ENCODE data around the gene PHF20. TPM values are rescaled to one million over a fixed set of nuclear protein-coding genes. Genes with fewer than 3 reads are reported as not detected.

PHF20 gene
- polyA plus RNA-seq, 3 donors, result 54.7 to 78.2 (median 73.6) TPM

- Mint-ChIP-seq H3K9me3 (peaks cover 0 to 1% (median 0%) of the 10 kb centered on the region in 7 donors), H3K36me3 (peaks cover 64 to 79% of the 10 kb centered on the region in 2 donors), H3K27ac (peak overlapping the region in 1 of 7 donors; percentile 22), H3K4me1 (no peaks in the 10 kb centered on the region), H3K27me3 (ENCODE audit: low read depth in 3 of 3) (no peaks in the 10 kb centered on the region), H3K4me3 (no peak overlapping the region)
- Histone ChIP-seq H3K4me3 (replicated peaks in 1 of 3; ENCODE audit: low read depth in 2 of 3, low read length in 3 of 3) (no peak overlapping the region), H3K4me2 (replicated peaks; ENCODE audit: extremely low read depth, low read length, poor library complexity, severe bottlenecking) (no peak overlapping the region), H2AFZ (ENCODE audit: insufficient read depth, low read depth, low read length, poor library complexity, severe bottlenecking) (no peak overlapping the region), H3K27me3 (ENCODE audit: control insufficient read depth in 2 of 2, insufficient read depth in 2 of 2, low read length in 2 of 2) (no peaks in the 10 kb centered on the region), H3K9ac (ENCODE audit: insufficient read depth, low read length, poor library complexity, severe bottlenecking) (no peak overlapping the region), H3K4me1 (ENCODE audit: control insufficient read depth in 1 of 2, insufficient read depth in 2 of 2, low read length in 2 of 2) (no peaks in the 10 kb centered on the region), H3K36me3 (replicated peaks in 1 of 2; ENCODE audit: control insufficient read depth in 1 of 2, insufficient read depth in 2 of 2, low read length in 2 of 2) (peaks cover 33 to 78% of the 10 kb centered on the region in 2 donors), H3K79me2 (ENCODE audit: insufficient read depth, low read length) (no peaks in the 10 kb centered on the region), H3K9me3 (replicated peaks in 1 of 2; ENCODE audit: control insufficient read depth in 1 of 2, insufficient read depth in 1 of 2, low read length in 2 of 2) (no peaks in the 10 kb centered on the region), H3K27ac (ENCODE audit: low read depth in 1 of 2, low read length in 2 of 2) (no peak overlapping the region), H4K20me1 (ENCODE audit: insufficient read depth, low read length) (peaks cover 30% of the 10 kb centered on the region)
- DNase-seq, result no peak
- TF ChIP-seq CTCF (IDR thresholded peaks at IDR 0.05), result no peak
- 100% methylated on average over 1 of the region's 4 CpGs for WGBS (ENCODE audit: insufficient coverage)
- intact Hi-C loops (cut with micrococcal nuclease), result no loop called here
Observed at GRCh38 chr20:35901678-35902544, 130.1 kb downstream of the PHF20 start.

- Histone ChIP-seq H3K27ac (ENCODE audit: low read depth in 1 of 2, low read length in 2 of 2) (no peak overlapping the region), H3K4me2 (replicated peaks; ENCODE audit: extremely low read depth, low read length, poor library complexity, severe bottlenecking) (no peak overlapping the region), H3K79me2 (ENCODE audit: insufficient read depth, low read length) (no peaks in the 10 kb centered on the region), H3K4me1 (ENCODE audit: control insufficient read depth in 1 of 2, insufficient read depth in 2 of 2, low read length in 2 of 2) (no peaks in the 10 kb centered on the region), H4K20me1 (ENCODE audit: insufficient read depth, low read length) (peaks cover 32% of the 10 kb centered on the region), H3K27me3 (ENCODE audit: control insufficient read depth in 2 of 2, insufficient read depth in 2 of 2, low read length in 2 of 2) (no peaks in the 10 kb centered on the region), H2AFZ (ENCODE audit: insufficient read depth, low read depth, low read length, poor library complexity, severe bottlenecking) (no peak overlapping the region), H3K9ac (ENCODE audit: insufficient read depth, low read length, poor library complexity, severe bottlenecking) (no peak overlapping the region), H3K36me3 (replicated peaks in 1 of 2; ENCODE audit: control insufficient read depth in 1 of 2, insufficient read depth in 2 of 2, low read length in 2 of 2) (peaks cover 38 to 84% of the 10 kb centered on the region in 2 donors), H3K9me3 (replicated peaks in 1 of 2; ENCODE audit: control insufficient read depth in 1 of 2, insufficient read depth in 1 of 2, low read length in 2 of 2) (no peaks in the 10 kb centered on the region), H3K4me3 (replicated peaks in 1 of 3; ENCODE audit: low read depth in 2 of 3, low read length in 3 of 3) (no peak overlapping the region)
- intact Hi-C loops (cut with micrococcal nuclease), result no loop called here
- whole genome bisulfite sequencing (ENCODE audit: insufficient coverage), result 88% methylated on average over 1 of the region's 3 CpGs
- Mint-ChIP-seq H3K27me3 (ENCODE audit: low read depth in 3 of 3) (no peaks in the 10 kb centered on the region), H3K36me3 (peaks cover 68 to 80% of the 10 kb centered on the region in 2 donors), H3K4me3 (no peak overlapping the region), H3K4me1 (no peaks in the 10 kb centered on the region), H3K9me3 (peaks cover 0 to 2% (median 0%) of the 10 kb centered on the region in 7 donors), H3K27ac (no peak overlapping the region)
- no peak for DNase-seq
- TF ChIP-seq CTCF (IDR thresholded peaks at IDR 0.05), result no peak
Observed at GRCh38 chr20:35902545-35902941, 130.7 kb downstream of the PHF20 start.
